Measurements from ENCODE around the gene LTA4H.

LTA4H gene

GRCh38 chr12:96034621-96035282 is 635 bp downstream of the LTA4H start:
- H3K9me3 ChIP-seq: no peaks in the 10 kb centered on the region
- H3K4me3 ChIP-seq (ENCODE audit: low read depth in 1 of 2, low read length in 1 of 2): peak overlapping the region; percentile 92 to 96
- peaks cover 85 to 89% of the 10 kb centered on the region in 2 experiments for H3K4me1 ChIP-seq (ENCODE audit: control insufficient read depth in 1 of 2, insufficient read depth in 1 of 2, low read depth in 1 of 2, low read length in 1 of 2)
- no peaks in the 10 kb centered on the region for H3K36me3 ChIP-seq
- no peak for TF ChIP-seq CTCF (IDR thresholded peaks at IDR 0.05)
- H3K27me3 ChIP-seq: no peaks in the 10 kb centered on the region
- peak overlapping the region; percentile 90 for H3K27ac ChIP-seq

GRCh38 chr12:96033549-96034389 is 1.6 kb downstream of the LTA4H start:
- peak overlapping the region; percentile 92 to 96 for H3K4me3 ChIP-seq (ENCODE audit: low read depth in 1 of 2, low read length in 1 of 2)
- no peaks in the 10 kb centered on the region for H3K36me3 ChIP-seq
- no peaks in the 10 kb centered on the region for H3K9me3 ChIP-seq
- H3K27ac ChIP-seq: peak overlapping the region; percentile 90
- TF ChIP-seq CTCF (IDR thresholded peaks at IDR 0.05): no peak
- no peaks in the 10 kb centered on the region for H3K27me3 ChIP-seq
- peaks cover 86 to 89% of the 10 kb centered on the region in 2 experiments for H3K4me1 ChIP-seq (ENCODE audit: control insufficient read depth in 1 of 2, insufficient read depth in 1 of 2, low read depth in 1 of 2, low read length in 1 of 2)

GRCh38 chr12:96029826-96030225 is 5.6 kb downstream of the LTA4H start:
- Histone ChIP-seq H3K27ac (peak overlapping the region; percentile 90), H3K4me3 (ENCODE audit: low read depth in 1 of 2, low read length in 1 of 2) (no peak overlapping the region), H3K27me3 (no peaks in the 10 kb centered on the region), H3K36me3 (peaks cover 32% of the 10 kb centered on the region), H3K4me1 (ENCODE audit: control insufficient read depth in 1 of 2, insufficient read depth in 1 of 2, low read depth in 1 of 2, low read length in 1 of 2) (peaks cover 71 to 72% of the 10 kb centered on the region in 2 experiments), H3K9me3 (no peaks in the 10 kb centered on the region)
- no peak for TF ChIP-seq CTCF (IDR thresholded peaks at IDR 0.05)

- TF ChIP-seq CTCF (IDR thresholded peaks at IDR 0.05): no peak
- H3K27me3 ChIP-seq: no peaks in the 10 kb centered on the region
- no peaks in the 10 kb centered on the region for H3K9me3 ChIP-seq
- H3K4me3 ChIP-seq (ENCODE audit: low read depth in 1 of 2, low read length in 1 of 2): no peak overlapping the region
- H3K27ac ChIP-seq: peak overlapping the region; percentile 90
- H3K36me3 ChIP-seq: peaks cover 44% of the 10 kb centered on the region
- H3K4me1 ChIP-seq (ENCODE audit: control insufficient read depth in 1 of 2, insufficient read depth in 1 of 2, low read depth in 1 of 2, low read length in 1 of 2): peaks cover 58 to 59% of the 10 kb centered on the region in 2 experiments
These were observed 6.8 kb downstream of the LTA4H start for GRCh38 chr12:96028538-96028937.

- Histone ChIP-seq H3K27me3 (no peaks in the 10 kb centered on the region), H3K4me3 (ENCODE audit: low read depth in 1 of 2, low read length in 1 of 2) (no peak overlapping the region), H3K27ac (no peak overlapping the region), H3K9me3 (no peaks in the 10 kb centered on the region), H3K36me3 (peaks cover 64% of the 10 kb centered on the region), H3K4me1 (ENCODE audit: control insufficient read depth in 1 of 2, insufficient read depth in 1 of 2, low read depth in 1 of 2, low read length in 1 of 2) (peaks cover 36 to 37% of the 10 kb centered on the region in 2 experiments)
- no peak for TF ChIP-seq CTCF (IDR thresholded peaks at IDR 0.05)
These were observed 9.1 kb downstream of the LTA4H start for GRCh38 chr12:96026331-96026730.
